Measurements from ENCODE around the gene CDC42EP4.

- TF ChIP-seq CTCF (IDR thresholded peaks at IDR 0.05 in 4 of 5, conservative IDR thresholded peaks at IDR 0.05 in 1 of 5), result peak in 2 of 5 experiments; percentile 14 to 20
- no peak for TF ChIP-seq POLR2A (IDR thresholded peaks at IDR 0.05)
These were observed 28.3 kb upstream of the CDC42EP4 start for GRCh38 chr17:73340093-73340596.
